Measurements from ENCODE around the gene SYNDIG1.

Gene SYNDIG1

GRCh38 chr20:24567508-24567907 lies 98.1 kb downstream of the SYNDIG1 start:
- no peak for DNase-seq (ENCODE audit: low spot score)

GRCh38 chr20:24568842-24569241 lies 99.4 kb downstream of the SYNDIG1 start:
- no peak for DNase-seq (ENCODE audit: low spot score)

GRCh38 chr20:24571159-24571558 lies 101.7 kb downstream of the SYNDIG1 start:
- DNase-seq (ENCODE audit: low spot score) = no peak

- DNase-seq (ENCODE audit: low spot score) = no peak
These were observed 102.7 kb downstream of the SYNDIG1 start for GRCh38 chr20:24572140-24572539.

- no peak for DNase-seq (ENCODE audit: low spot score)
These were observed 103.4 kb downstream of the SYNDIG1 start for GRCh38 chr20:24572862-24573261.

- DNase-seq (ENCODE audit: low spot score) = no peak
These were observed 104.1 kb downstream of the SYNDIG1 start for GRCh38 chr20:24573557-24573956.

GRCh38 chr20:24574307-24574706 lies 104.9 kb downstream of the SYNDIG1 start:
- no peak for DNase-seq (ENCODE audit: low spot score)

GRCh38 chr20:24574797-24575196 lies 105.4 kb downstream of the SYNDIG1 start:
- no peak for DNase-seq (ENCODE audit: low spot score)

GRCh38 chr20:24575811-24576210 lies 106.4 kb downstream of the SYNDIG1 start:
- DNase-seq (ENCODE audit: low spot score) = no peak

- no peak for DNase-seq (ENCODE audit: low spot score)
These were observed 107.0 kb downstream of the SYNDIG1 start for GRCh38 chr20:24576447-24576846.

- DNase-seq (ENCODE audit: low spot score) = peak; percentile 9
These were observed 108.0 kb downstream of the SYNDIG1 start for GRCh38 chr20:24577271-24577909.

- no peak for DNase-seq (ENCODE audit: low spot score)
These were observed 109.4 kb downstream of the SYNDIG1 start for GRCh38 chr20:24578567-24579415.

- DNase-seq (ENCODE audit: low spot score) = no peak
These were observed 110.0 kb downstream of the SYNDIG1 start for GRCh38 chr20:24579475-24579874.

- no peak for DNase-seq (ENCODE audit: low spot score)
These were observed 110.6 kb downstream of the SYNDIG1 start for GRCh38 chr20:24580006-24580405.

- DNase-seq (ENCODE audit: low spot score) = peak; percentile 14
These were observed 111.4 kb downstream of the SYNDIG1 start for GRCh38 chr20:24580855-24581254.

- no peak for DNase-seq (ENCODE audit: low spot score)
These were observed 112.2 kb downstream of the SYNDIG1 start for GRCh38 chr20:24581443-24582170.

- DNase-seq (ENCODE audit: low spot score) = no peak
These were observed 113.1 kb downstream of the SYNDIG1 start for GRCh38 chr20:24582373-24583168.

- no peak for DNase-seq (ENCODE audit: low spot score)
These were observed 113.9 kb downstream of the SYNDIG1 start for GRCh38 chr20:24583169-24583792.

- DNase-seq (ENCODE audit: low spot score) = no peak
These were observed 114.6 kb downstream of the SYNDIG1 start for GRCh38 chr20:24584078-24584477.

- no peak for DNase-seq (ENCODE audit: low spot score)
These were observed 115.3 kb downstream of the SYNDIG1 start for GRCh38 chr20:24584538-24585356.

Data from RKO (cell line).